GM23338 (cell line): ENCODE measurements around the gene PRKCI. TPM values are rescaled to one million over a fixed set of nuclear protein-coding genes. Genes with fewer than 3 reads are reported as not detected.
A peak's percentile ranks its signal among the peaks of the same experiment; 100 is the strongest.

Source experiments
- ATAC-seq: fragments of 200-7000 bp; cut with Tn5 transposase; 3 replicates; pipeline ENCODE4 v1.9.1; 2020
- DNase-seq: peaks from one replicate; pipeline ENCODE4 v3.0.0-alpha.2; 2015; ENCODE audit warnings: low spot score
- H2AFZ ChIP-seq: fragments of 200-600 bp; sonication (generic); 2 replicates; pipeline ENCODE4 v1.8.0; 2016; ENCODE audit warnings: antibody characterized with exemption, mild to moderate bottlenecking, moderate library complexity
- H3F3A ChIP-seq: fragments of 200-600 bp; sonication (generic); replicated peaks from 2 replicates; pipeline ENCODE4 v1.8.0; 2017; ENCODE audit warnings: antibody characterized with exemption, mixed run types, low read depth
- H3K27ac ChIP-seq: fragments of 200-600 bp; sonication (generic); 2 replicates; pipeline ENCODE4 v1.6.1; 2016; ENCODE audit warnings: low read depth
- H3K27me3 ChIP-seq: fragments of 200-600 bp; sonication (generic); 2 replicates; pipeline ENCODE4 v1.8.0; 2016; ENCODE audit warnings: mild to moderate bottlenecking, mixed run types, moderate library complexity; ENCODE audit not compliant: insufficient read depth
- H3K36me3 ChIP-seq: fragments of 200-600 bp; sonication (generic); 2 replicates; pipeline ENCODE4 v1.8.0; 2016; ENCODE audit warnings: mild to moderate bottlenecking; ENCODE audit not compliant: insufficient read depth
- H3K4me1 ChIP-seq: fragments of 200-600 bp; sonication (generic); 2 replicates; pipeline ENCODE4 v1.8.0; 2016; ENCODE audit warnings: mild to moderate bottlenecking, moderate library complexity; ENCODE audit not compliant: insufficient read depth
- H3K4me2 ChIP-seq: fragments of 200-600 bp; sonication (generic); 2 replicates; pipeline ENCODE4 v1.7.1; 2017; ENCODE audit warnings: mixed run types
- H3K4me3 ChIP-seq: fragments of 200-600 bp; sonication (generic); 2 replicates; pipeline ENCODE4 v1.6.1; 2016; ENCODE audit warnings: mixed run types
- H3K79me2 ChIP-seq: fragments of 200-600 bp; sonication (generic); replicated peaks from 2 replicates; pipeline ENCODE4 v1.8.0; 2017; ENCODE audit warnings: mild to moderate bottlenecking; ENCODE audit not compliant: insufficient read depth
- H3K9me2 ChIP-seq: fragments of 200-600 bp; sonication (generic); 2 replicates; pipeline ENCODE4 v1.8.0; 2017; ENCODE audit not compliant: insufficient read depth
- H4K20me1 ChIP-seq: fragments of 200-600 bp; sonication (generic); replicated peaks from 2 replicates; pipeline ENCODE4 v1.8.0; 2017; ENCODE audit warnings: mild to moderate bottlenecking; ENCODE audit not compliant: insufficient read depth
- H3K27ac Mint-ChIP-seq: 2 replicates; pipeline ENCODE4 v1.8.0; 2020; ENCODE audit warnings: inconsistent platforms, mild to moderate bottlenecking, moderate library complexity, mixed read lengths
- H3K27me3 Mint-ChIP-seq: 3 replicates; pipeline ENCODE4 v1.8.0; 2022; ENCODE audit warnings: low read depth, mild to moderate bottlenecking, moderate library complexity, mixed read lengths, inconsistent platforms; ENCODE audit not compliant: insufficient read depth, poor library complexity
- H3K36me3 Mint-ChIP-seq: 3 replicates; pipeline ENCODE4 v1.8.0; 2021; ENCODE audit warnings: low read depth, mild to moderate bottlenecking, inconsistent platforms, moderate library complexity, mixed read lengths
- H3K4me1 Mint-ChIP-seq: 3 replicates; pipeline ENCODE4 v1.8.0; 2020; ENCODE audit warnings: mild to moderate bottlenecking, inconsistent platforms, mixed read lengths
- H3K4me3 Mint-ChIP-seq: 3 replicates; pipeline ENCODE4 v1.8.0; 2021; ENCODE audit warnings: moderate library complexity, mild to moderate bottlenecking, inconsistent platforms, mixed read lengths
- H3K9me3 Mint-ChIP-seq: 3 replicates; pipeline ENCODE4 v1.8.0; 2020; ENCODE audit warnings: moderate library complexity, mild to moderate bottlenecking, inconsistent platforms, mixed read lengths
- CREB1 ChIP-seq: fragments of 250-450 bp; sonication (Bioruptor Pico); IDR thresholded peaks from 2 replicates; pipeline ENCODE4 v1.5.0; 2020; ENCODE audit warnings: low read depth, mild to moderate bottlenecking, moderate library complexity
- EZH2 ChIP-seq: fragments of 200-600 bp; sonication (generic); IDR thresholded peaks from one replicate; pipeline ENCODE4 v1.8.0; 2017; ENCODE audit warnings: antibody characterized with exemption, mild to moderate bottlenecking, low read depth; ENCODE audit not compliant: unreplicated experiment
- EZH2phosphoT487 ChIP-seq: fragments of 200-600 bp; sonication (generic); IDR thresholded peaks from one replicate; pipeline ENCODE4 v1.8.1; 2018; ENCODE audit warnings: antibody characterized with exemption; ENCODE audit not compliant: unreplicated experiment
- JUNB ChIP-seq: IDR thresholded peaks from one replicate; pipeline ENCODE4 v1.6.1; 2016; ENCODE audit warnings: antibody characterized with exemption; ENCODE audit not compliant: unreplicated experiment
- POLR2AphosphoS5 ChIP-seq: IDR thresholded peaks from 2 replicates; pipeline ENCODE4 v1.6.1; 2016; ENCODE audit warnings: antibody characterized with exemption, low read depth
- STAT1 ChIP-seq: IDR thresholded peaks from one replicate; pipeline ENCODE4 v1.6.1; 2016; ENCODE audit warnings: antibody characterized with exemption; ENCODE audit not compliant: unreplicated experiment
- polyA plus RNA-seq: library from polyadenylated mRNA; unstranded; fragments of >200 nt; fragmentation: Nextera tagmentation; extraction: Ambion mirVana; gene quantifications from 2 replicates; pipeline ENCODE4 v1.2.1, GENCODE V29; 2016
- total RNA-seq: library from RNA; depleted of rRNA; stranded (reverse); fragments of >200 nt; shearing (Covaris generic); gene quantifications from 2 replicates; pipeline ENCODE4 v1.2.3, GENCODE V29; 2014
- TF ChIP-seq, protein P1 (sequence below), 2 experiments: fragments of 200-600 bp in 1 of 2; sonication (generic) in 1 of 2; conservative IDR thresholded peaks; 2 replicates each; pipeline versions ENCODE4 v1.5.1 to v1.6.1; 2016 to 2017; ENCODE audit warnings: antibody characterized with exemption in 2 of 2, low read depth in 2 of 2, mild to moderate bottlenecking in 2 of 2, moderate library complexity in 1 of 2
- TF ChIP-seq, protein P2 (sequence below): IDR thresholded peaks from 2 replicates; pipeline ENCODE4 v1.6.1; 2016; ENCODE audit warnings: antibody characterized with exemption
- TF ChIP-seq, protein P3 (sequence below): IDR thresholded peaks from one replicate; pipeline ENCODE4 v1.6.1; 2018; ENCODE audit warnings: antibody characterized with exemption; ENCODE audit not compliant: unreplicated experiment

PRKCI gene
- total and polyA plus RNA-seq, 2 experiments from 2014 or later: 58.0 to 119 TPM

GRCh38 chr3:170344971-170345370 lies 122.7 kb downstream of the PRKCI start:
- Mint-ChIP-seq H3K9me3 (peaks cover 38% of the 10 kb centered on the region), H3K4me3 (no peak overlapping the region)
- H3K4me1 ChIP-seq: peaks cover 12% of the 10 kb centered on the region; the same call in 1 of the 2 replicates

More at GRCh38 chr3:170344971-170345370, 122.7 kb downstream of the PRKCI start:
- no peak overlapping the region for H3K27ac Mint-ChIP-seq
- Histone ChIP-seq H3K27me3 (no peaks in the 10 kb centered on the region), H3F3A (0 out of 2 replicates have a peak, but pooled peaks cover 6% of the 10 kb centered on the region), H3K36me3 (no peaks in the 10 kb centered on the region), H3K4me2 (no peak overlapping the region), H3K4me3 (no peak overlapping the region), H4K20me1 (no peaks in the 10 kb centered on the region), H3K27ac (no peak overlapping the region), H2AFZ (peak overlapping the region; percentile 54; the same call in 1 of the 2 replicates), H3K79me2 (no peaks in the 10 kb centered on the region), H3K9me2 (no peaks in the 10 kb centered on the region; the same call in 1 of the 2 replicates)
- ATAC-seq (no peak), DNase-seq (no peak)
- peaks cover 34% of the 10 kb centered on the region for H3K36me3 Mint-ChIP-seq
- peaks cover 10% of the 10 kb centered on the region for H3K4me1 Mint-ChIP-seq
- TF ChIP-seq, protein P1, sequence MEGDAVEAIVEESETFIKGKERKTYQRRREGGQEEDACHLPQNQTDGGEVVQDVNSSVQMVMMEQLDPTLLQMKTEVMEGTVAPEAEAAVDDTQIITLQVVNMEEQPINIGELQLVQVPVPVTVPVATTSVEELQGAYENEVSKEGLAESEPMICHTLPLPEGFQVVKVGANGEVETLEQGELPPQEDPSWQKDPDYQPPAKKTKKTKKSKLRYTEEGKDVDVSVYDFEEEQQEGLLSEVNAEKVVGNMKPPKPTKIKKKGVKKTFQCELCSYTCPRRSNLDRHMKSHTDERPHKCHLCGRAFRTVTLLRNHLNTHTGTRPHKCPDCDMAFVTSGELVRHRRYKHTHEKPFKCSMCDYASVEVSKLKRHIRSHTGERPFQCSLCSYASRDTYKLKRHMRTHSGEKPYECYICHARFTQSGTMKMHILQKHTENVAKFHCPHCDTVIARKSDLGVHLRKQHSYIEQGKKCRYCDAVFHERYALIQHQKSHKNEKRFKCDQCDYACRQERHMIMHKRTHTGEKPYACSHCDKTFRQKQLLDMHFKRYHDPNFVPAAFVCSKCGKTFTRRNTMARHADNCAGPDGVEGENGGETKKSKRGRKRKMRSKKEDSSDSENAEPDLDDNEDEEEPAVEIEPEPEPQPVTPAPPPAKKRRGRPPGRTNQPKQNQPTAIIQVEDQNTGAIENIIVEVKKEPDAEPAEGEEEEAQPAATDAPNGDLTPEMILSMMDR (conservative IDR thresholded peaks at IDR 0.05; ENCODE audit: low read depth in 2 of 2): no peak
- TF ChIP-seq STAT1 (no peak), CREB1 (no peak), POLR2AphosphoS5 (no peak), JUNB (no peak), EZH2phosphoT487 (no peak), EZH2 (no peak)
- TF ChIP-seq, protein P2, sequence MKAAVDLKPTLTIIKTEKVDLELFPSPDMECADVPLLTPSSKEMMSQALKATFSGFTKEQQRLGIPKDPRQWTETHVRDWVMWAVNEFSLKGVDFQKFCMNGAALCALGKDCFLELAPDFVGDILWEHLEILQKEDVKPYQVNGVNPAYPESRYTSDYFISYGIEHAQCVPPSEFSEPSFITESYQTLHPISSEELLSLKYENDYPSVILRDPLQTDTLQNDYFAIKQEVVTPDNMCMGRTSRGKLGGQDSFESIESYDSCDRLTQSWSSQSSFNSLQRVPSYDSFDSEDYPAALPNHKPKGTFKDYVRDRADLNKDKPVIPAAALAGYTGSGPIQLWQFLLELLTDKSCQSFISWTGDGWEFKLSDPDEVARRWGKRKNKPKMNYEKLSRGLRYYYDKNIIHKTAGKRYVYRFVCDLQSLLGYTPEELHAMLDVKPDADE: no peak
- TF ChIP-seq, protein P3, sequence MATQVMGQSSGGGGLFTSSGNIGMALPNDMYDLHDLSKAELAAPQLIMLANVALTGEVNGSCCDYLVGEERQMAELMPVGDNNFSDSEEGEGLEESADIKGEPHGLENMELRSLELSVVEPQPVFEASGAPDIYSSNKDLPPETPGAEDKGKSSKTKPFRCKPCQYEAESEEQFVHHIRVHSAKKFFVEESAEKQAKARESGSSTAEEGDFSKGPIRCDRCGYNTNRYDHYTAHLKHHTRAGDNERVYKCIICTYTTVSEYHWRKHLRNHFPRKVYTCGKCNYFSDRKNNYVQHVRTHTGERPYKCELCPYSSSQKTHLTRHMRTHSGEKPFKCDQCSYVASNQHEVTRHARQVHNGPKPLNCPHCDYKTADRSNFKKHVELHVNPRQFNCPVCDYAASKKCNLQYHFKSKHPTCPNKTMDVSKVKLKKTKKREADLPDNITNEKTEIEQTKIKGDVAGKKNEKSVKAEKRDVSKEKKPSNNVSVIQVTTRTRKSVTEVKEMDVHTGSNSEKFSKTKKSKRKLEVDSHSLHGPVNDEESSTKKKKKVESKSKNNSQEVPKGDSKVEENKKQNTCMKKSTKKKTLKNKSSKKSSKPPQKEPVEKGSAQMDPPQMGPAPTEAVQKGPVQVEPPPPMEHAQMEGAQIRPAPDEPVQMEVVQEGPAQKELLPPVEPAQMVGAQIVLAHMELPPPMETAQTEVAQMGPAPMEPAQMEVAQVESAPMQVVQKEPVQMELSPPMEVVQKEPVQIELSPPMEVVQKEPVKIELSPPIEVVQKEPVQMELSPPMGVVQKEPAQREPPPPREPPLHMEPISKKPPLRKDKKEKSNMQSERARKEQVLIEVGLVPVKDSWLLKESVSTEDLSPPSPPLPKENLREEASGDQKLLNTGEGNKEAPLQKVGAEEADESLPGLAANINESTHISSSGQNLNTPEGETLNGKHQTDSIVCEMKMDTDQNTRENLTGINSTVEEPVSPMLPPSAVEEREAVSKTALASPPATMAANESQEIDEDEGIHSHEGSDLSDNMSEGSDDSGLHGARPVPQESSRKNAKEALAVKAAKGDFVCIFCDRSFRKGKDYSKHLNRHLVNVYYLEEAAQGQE: no peak
- peaks cover 10% of the 10 kb centered on the region for H3K27me3 Mint-ChIP-seq
